WTC11 (cell line): ENCODE measurements around the gene OR6C75. TPM values are rescaled to one million over a fixed set of nuclear protein-coding genes. Genes with fewer than 3 reads are reported as not detected.
"Not testable (repeated sequence)": the region's sequence is repeated elsewhere in the genome, so short reads cannot be mapped to it uniquely, and the experiment has no call there.

Experiments
- ATAC-seq: fragments of 200-7000 bp; cut with Tn5 transposase; 2 replicates; pipeline ENCODE4 v1.10.0; 2021; ENCODE audit warnings: mild to moderate bottlenecking, moderate library complexity
- CTCF ChIA-PET: fragments of 300-600 bp; sonication (Branson Sonifier 250); formaldehyde crosslinking; loops from one replicate; lab custom pipeline; 2021; ENCODE audit warnings: antibody characterized with exemption; lab: Charles Lee
- POLR2A ChIA-PET: fragments of 350-600 bp; sonication (Branson Sonifier 250); formaldehyde crosslinking; loops from one replicate; lab custom pipeline; 2021; ENCODE audit warnings: antibody characterized with exemption; lab: Charles Lee
- DNase-seq: peaks from one replicate; pipeline ENCODE4 v3.0.0; 2021; ENCODE audit warnings: low spot score
- H3K27ac Mint-ChIP-seq: 2 replicates; pipeline ENCODE4 v1.8.0; 2021; ENCODE audit warnings: mixed read lengths
- H3K27me3 Mint-ChIP-seq: 2 replicates; pipeline ENCODE4 v1.8.0; 2021; ENCODE audit warnings: low read depth, mild to moderate bottlenecking, moderate library complexity, mixed read lengths
- H3K36me3 Mint-ChIP-seq: 2 replicates; pipeline ENCODE4 v1.8.0; 2021; ENCODE audit warnings: mixed read lengths
- H3K4me1 Mint-ChIP-seq: 2 replicates; pipeline ENCODE4 v1.8.0; 2022; ENCODE audit warnings: mixed read lengths
- H3K4me3 Mint-ChIP-seq: 2 replicates; pipeline ENCODE4 v1.8.0; 2021; ENCODE audit warnings: mild to moderate bottlenecking, moderate library complexity, mixed read lengths
- H3K9me3 Mint-ChIP-seq: 2 replicates; pipeline ENCODE4 v1.8.0; 2021; ENCODE audit warnings: mixed read lengths
- ARID4B ChIP-seq: sonication (generic); formaldehyde crosslinking; IDR thresholded peaks from 2 replicates; pipeline ENCODE4 v1.8.0; 2023; ENCODE audit warnings: missing genetic modification reagents, mild to moderate bottlenecking, borderline replicate concordance
- ATF3 ChIP-seq: sonication (generic); formaldehyde crosslinking; conservative IDR thresholded peaks from 2 replicates; pipeline ENCODE4 v1.8.1; 2022; ENCODE audit warnings: mild to moderate bottlenecking, missing genetic modification reagents
- CREB1 ChIP-seq: sonication (generic); formaldehyde crosslinking; IDR thresholded peaks from 2 replicates; pipeline ENCODE4 v1.8.0; 2023; ENCODE audit warnings: mild to moderate bottlenecking, missing genetic modification reagents
- CREM ChIP-seq: sonication (generic); formaldehyde crosslinking; IDR thresholded peaks from 2 replicates; pipeline ENCODE4 v1.8.1; 2022; ENCODE audit warnings: mild to moderate bottlenecking, missing genetic modification reagents, moderate library complexity
- E2F1 ChIP-seq: sonication (generic); formaldehyde crosslinking; IDR thresholded peaks from 2 replicates; pipeline ENCODE4 v1.8.0; 2022; ENCODE audit warnings: mild to moderate bottlenecking, missing genetic modification reagents
- ERG ChIP-seq: fragments of 250-450 bp; sonication (Bioruptor Pico); IDR thresholded peaks from 2 replicates; pipeline ENCODE4 v1.8.0; 2021; ENCODE audit warnings: mild to moderate bottlenecking
- HMGA2 ChIP-seq: fragments of 250-450 bp; sonication (Bioruptor Pico); IDR thresholded peaks from 2 replicates; pipeline ENCODE4 v1.4.0; 2021; ENCODE audit warnings: mild to moderate bottlenecking, moderate library complexity
- IRF1 ChIP-seq: sonication (generic); formaldehyde crosslinking; IDR thresholded peaks from 2 replicates; pipeline ENCODE4 v1.8.0; 2023; ENCODE audit warnings: missing genetic modification reagents
- MXD4 ChIP-seq: fragments of 250-450 bp; sonication (Bioruptor Pico); IDR thresholded peaks from 2 replicates; pipeline ENCODE4 v1.8.0; 2021; ENCODE audit warnings: mild to moderate bottlenecking, moderate library complexity, borderline replicate concordance
- PREB ChIP-seq: sonication (generic); formaldehyde crosslinking; IDR thresholded peaks from 2 replicates; pipeline ENCODE4 v1.8.1; 2022; ENCODE audit warnings: mild to moderate bottlenecking, missing genetic modification reagents, moderate library complexity, borderline replicate concordance
- RELA ChIP-seq: sonication (generic); formaldehyde crosslinking; IDR thresholded peaks from 2 replicates; pipeline ENCODE4 v1.8.1; 2022; ENCODE audit warnings: missing genetic modification reagents, mild to moderate bottlenecking, borderline replicate concordance
- SP1 ChIP-seq: sonication (generic); formaldehyde crosslinking; conservative IDR thresholded peaks from 2 replicates; pipeline ENCODE4 v1.8.1; 2022; ENCODE audit warnings: missing genetic modification reagents
- ZNF138 ChIP-seq: sonication (generic); formaldehyde crosslinking; conservative IDR thresholded peaks from 2 replicates; pipeline ENCODE4 v1.8.1; 2022; ENCODE audit warnings: mild to moderate bottlenecking, moderate library complexity, missing genetic modification reagents
- ZNF396 ChIP-seq: fragments of 250-450 bp; sonication (Bioruptor Pico); IDR thresholded peaks from 2 replicates; pipeline ENCODE4 v1.8.0; 2021; ENCODE audit warnings: mild to moderate bottlenecking, moderate library complexity, borderline replicate concordance
- ZNF425 ChIP-seq: fragments of 250-450 bp; sonication (Bioruptor Pico); conservative IDR thresholded peaks from 2 replicates; pipeline ENCODE4 v1.9.0; 2021; ENCODE audit warnings: mild to moderate bottlenecking
- ZNF512 ChIP-seq: sonication (generic); formaldehyde crosslinking; IDR thresholded peaks from 2 replicates; pipeline ENCODE4 v1.8.1; 2022; ENCODE audit warnings: missing genetic modification reagents, borderline replicate concordance
- ZSCAN18 ChIP-seq: fragments of 250-450 bp; sonication (Bioruptor Pico); IDR thresholded peaks from 2 replicates; pipeline ENCODE4 v2.1.2; 2022; ENCODE audit warnings: mild to moderate bottlenecking, moderate library complexity
- total RNA-seq: library from RNA; stranded (reverse); gene quantifications from 3 replicates; pipeline ENCODE4 v1.2.3, GENCODE V29; 2021

Gene OR6C75
- total RNA-seq, 1 experiment from 2014 or later = not detected

- TF ChIP-seq ZNF396 (CRISPR knock-in tag) (no peak), MXD4 (CRISPR knock-in tag) (no peak), ZNF425 (CRISPR knock-in tag) (no peak), IRF1 (CRISPR knock-in tag) (no peak), CREM (CRISPR knock-in tag) (no peak), SP1 (CRISPR knock-in tag) (no peak), ERG (CRISPR knock-in tag) (no peak), PREB (no peak), RELA (CRISPR knock-in tag) (no peak), CREB1 (CRISPR knock-in tag) (no peak), ATF3 (CRISPR knock-in tag) (no peak), ZNF512 (CRISPR knock-in tag) (no peak)
These were observed 32.3 kb upstream of the OR6C75 start, which contains the start of gene OR6C3 (continued) for GRCh38 chr12:55330446-55330845.

- no peaks in the 10 kb centered on the region; the same call in 1 of the 2 replicates for H3K27me3 Mint-ChIP-seq
- H3K4me3 Mint-ChIP-seq = no peak overlapping the region
- no peak overlapping the region for H3K27ac Mint-ChIP-seq
- POLR2A ChIA-PET = no interaction called here
- H3K4me1 Mint-ChIP-seq = peaks cover 12% of the 10 kb centered on the region
- no peak for DNase-seq
- H3K36me3 Mint-ChIP-seq = no peaks in the 10 kb centered on the region
- no peak for ATAC-seq
- CTCF ChIA-PET = no interaction called here
- no peak for TF ChIP-seq ARID4B (CRISPR knock-in tag)
- TF ChIP-seq E2F1 (CRISPR knock-in tag) = no peak
- TF ChIP-seq ZNF138 (CRISPR knock-in tag) = no peak
- TF ChIP-seq RELA (CRISPR knock-in tag) = no peak
- TF ChIP-seq HMGA2 (CRISPR knock-in tag) = no peak
- TF ChIP-seq ZSCAN18 (CRISPR knock-in tag) = no peak
- no peaks in the 10 kb centered on the region for H3K9me3 Mint-ChIP-seq
These were observed 26.8 kb upstream of the OR6C75 start for GRCh38 chr12:55336002-55336401.

GRCh38 chr12:55355338-55355737 is 7.4 kb upstream of the OR6C75 start:
- peaks cover 15% of the 10 kb centered on the region for H3K4me1 Mint-ChIP-seq
- H3K36me3 Mint-ChIP-seq, H3K27me3 Mint-ChIP-seq, POLR2A ChIA-PET, H3K4me3 Mint-ChIP-seq, H3K9me3 Mint-ChIP-seq: not testable (repeated sequence)
- DNase-seq (peak; percentile 46), ATAC-seq (peak; percentile 58)
- CTCF ChIA-PET = interaction anchor here (0.9 kb wide), 1 partner anchor 22 kb away, joined by 3 read pairs; no protein-coding TSS in a partner anchor
- H3K27ac Mint-ChIP-seq = peak overlapping the region; percentile 57; the same call in 1 of the 2 replicates
